ENCODE results near the gene ZSWIM4.

The ZSWIM4 gene

GRCh38 chr19:13804830-13805683 is 9.8 kb downstream of the ZSWIM4 start:
- Histone ChIP-seq H3K27ac (no peak overlapping the region), H3K4me3 (no peak overlapping the region)

DNA sequence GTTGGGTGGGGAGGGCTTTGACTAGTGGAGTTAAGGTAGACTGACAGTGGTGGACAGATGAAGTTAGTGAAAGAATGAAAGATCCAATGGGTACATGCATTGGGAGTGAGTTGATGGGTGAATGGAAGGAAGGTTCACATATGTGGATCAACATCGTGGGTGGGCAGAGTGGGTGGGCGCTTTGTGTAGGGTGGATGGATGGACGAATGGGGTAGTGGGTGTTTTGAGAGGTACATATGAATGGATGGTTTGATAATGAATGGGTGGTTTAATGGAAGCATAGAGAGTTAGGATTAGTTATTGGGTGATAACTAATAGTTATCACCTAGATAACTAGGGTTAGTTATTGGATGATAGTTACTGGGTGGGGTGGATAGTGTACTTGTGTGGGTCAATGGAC is 11.5 kb downstream of the ZSWIM4 start:
- H3K27ac ChIP-seq: no peak overlapping the region
- H3K4me3 ChIP-seq: no peak overlapping the region

DNA sequence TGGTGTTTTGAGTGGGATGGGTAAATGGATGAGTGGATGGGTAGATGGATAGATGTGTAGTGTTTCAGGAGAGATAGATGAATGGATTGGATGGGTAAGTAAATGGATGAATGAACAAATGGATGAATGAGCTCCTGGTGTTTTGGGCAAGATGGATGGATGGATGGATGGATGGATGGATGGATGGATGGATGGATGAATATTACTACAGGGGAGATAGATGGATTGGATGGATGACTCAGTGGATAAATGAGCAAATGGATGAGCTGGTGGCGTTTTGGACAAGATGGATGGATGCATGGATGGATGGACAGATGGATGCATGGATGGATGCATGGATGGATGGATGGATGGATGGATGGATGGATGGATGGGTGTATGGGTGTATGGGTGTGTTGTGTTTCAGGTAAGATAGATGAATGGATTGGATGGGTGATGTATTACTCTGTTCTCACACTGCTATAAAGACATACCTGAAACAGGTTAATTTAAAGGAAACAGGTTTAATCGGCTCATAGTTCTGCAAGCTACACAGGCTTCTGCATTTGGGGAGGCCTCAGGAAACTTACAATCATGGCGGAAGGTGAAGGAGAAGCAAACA is 12.3 kb downstream of the ZSWIM4 start:
- Histone ChIP-seq H3K27ac (no peak overlapping the region), H3K4me3 (no peak overlapping the region)

- Histone ChIP-seq H3K27ac (no peak overlapping the region), H3K4me3 (no peak overlapping the region)
These were observed 13.6 kb downstream of the ZSWIM4 start for GRCh38 chr19:13808856-13809255.

DNA sequence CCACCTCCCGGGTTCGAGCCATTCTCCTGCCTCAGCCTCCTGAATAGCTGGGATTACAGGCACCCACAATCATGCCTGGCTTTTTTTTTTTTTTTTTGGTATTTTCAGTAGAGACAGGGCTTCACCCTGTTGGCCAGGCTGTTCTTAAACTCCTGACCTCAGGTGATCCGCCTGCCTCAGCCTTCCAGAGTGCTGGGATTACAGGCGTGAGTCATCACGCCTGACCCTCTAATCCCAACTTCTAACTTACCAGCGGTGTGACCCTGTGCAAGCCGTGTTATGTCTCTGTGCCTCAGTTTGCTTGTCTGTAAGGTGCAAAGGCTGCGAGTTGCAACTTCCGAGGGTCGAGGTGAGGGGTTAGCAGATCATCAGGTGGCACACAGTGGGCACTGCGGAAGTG is 17.3 kb downstream of the ZSWIM4 start:
- no peak overlapping the region for H3K4me3 ChIP-seq
- H3K27ac ChIP-seq: no peak overlapping the region

DNA sequence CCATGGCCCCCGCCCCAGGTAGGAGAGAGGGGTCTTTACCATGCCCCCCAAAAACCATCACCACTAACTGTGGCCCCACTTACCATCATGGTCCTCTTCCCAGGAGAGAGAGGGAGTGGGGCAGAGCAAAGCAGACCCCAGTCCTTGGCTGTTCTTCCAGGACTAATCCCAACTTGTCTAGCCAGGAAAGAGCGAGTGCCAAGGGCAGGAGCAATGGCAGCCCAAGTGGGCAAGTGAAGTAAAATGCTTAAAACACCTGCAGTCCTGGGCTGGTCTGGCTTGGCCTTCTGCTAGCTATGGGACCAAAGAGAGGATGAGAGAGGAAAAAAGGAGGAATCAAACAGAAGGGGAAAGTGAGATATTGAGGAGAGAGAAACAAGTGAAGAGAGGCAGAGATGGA is 17.9 kb downstream of the ZSWIM4 start:
- Histone ChIP-seq H3K27ac (no peak overlapping the region), H3K4me3 (no peak overlapping the region)

- Histone ChIP-seq H3K27ac (no peak overlapping the region), H3K4me3 (no peak overlapping the region)
These were observed 19.3 kb downstream of the ZSWIM4 start for GRCh38 chr19:13814550-13814949.

GRCh38 chr19:13817018-13817614 is 21.9 kb downstream of the ZSWIM4 start:
- Histone ChIP-seq H3K27ac (peak overlapping the region in 2 of 21 experiments; percentile 4 to 12), H3K4me3 (peak overlapping the region in 3 of 7 experiments; percentile 4 to 18 (median 11))

GRCh38 chr19:13817615-13818371 is 22.6 kb downstream of the ZSWIM4 start:
- H3K27ac ChIP-seq: peak overlapping the region in 3 of 21 experiments; percentile 4 to 58 (median 12)
- peak overlapping the region in 3 of 7 experiments; percentile 4 to 18 (median 11) for H3K4me3 ChIP-seq

GRCh38 chr19:13819238-13819637 is 24.0 kb downstream of the ZSWIM4 start:
- Histone ChIP-seq H3K4me3 (no peak overlapping the region), H3K27ac (no peak overlapping the region)

DNA sequence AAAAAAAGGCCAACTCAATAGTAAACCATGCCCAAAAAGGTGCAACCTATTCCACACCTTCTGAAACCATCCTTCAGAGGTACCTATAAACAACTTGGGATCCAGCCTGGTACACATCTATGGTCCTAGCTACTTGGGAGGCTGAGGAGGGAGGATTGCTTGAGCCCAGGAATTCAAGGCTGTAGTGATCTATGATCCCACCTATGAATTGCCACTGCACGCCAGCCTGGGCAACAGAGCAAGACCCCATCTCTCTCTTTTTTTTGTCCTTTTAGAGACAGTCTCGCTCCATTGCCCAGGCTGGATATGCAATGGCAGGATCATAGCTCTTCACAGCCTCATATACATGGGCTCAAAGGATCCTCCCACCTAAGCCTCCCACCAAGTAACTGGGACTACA is 26.0 kb downstream of the ZSWIM4 start:
- H3K27ac ChIP-seq: no peak overlapping the region
- no peak overlapping the region for H3K4me3 ChIP-seq

GRCh38 chr19:13823256-13823655 is 28.0 kb downstream of the ZSWIM4 start:
- Histone ChIP-seq H3K27ac (peak overlapping the region in 1 of 21 experiments; percentile 30), H3K4me3 (no peak overlapping the region)

DNA sequence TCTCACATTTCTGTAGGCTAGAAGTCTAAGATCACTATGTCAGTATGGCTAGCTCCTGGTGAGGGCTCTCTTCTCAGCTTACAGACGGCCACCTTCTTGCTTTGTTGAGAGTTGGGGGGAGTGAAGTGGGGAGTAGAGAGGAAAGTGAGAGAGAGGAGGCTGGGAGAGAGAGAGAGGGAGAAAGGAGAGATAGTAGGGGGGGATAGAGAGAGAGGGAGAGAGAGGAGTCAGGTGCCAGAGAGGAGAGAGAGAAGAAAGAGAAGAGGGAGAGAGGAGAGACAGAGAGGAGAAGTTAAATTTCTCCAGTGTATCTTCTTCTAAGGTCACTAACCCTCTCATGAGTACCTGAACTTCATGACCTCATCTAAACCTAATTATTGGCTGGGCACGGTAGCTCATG is 28.7 kb downstream of the ZSWIM4 start:
- Histone ChIP-seq H3K27ac (no peak overlapping the region), H3K4me3 (no peak overlapping the region)

- Histone ChIP-seq H3K4me3 (no peak overlapping the region), H3K27ac (no peak overlapping the region)
These were observed 29.5 kb downstream of the ZSWIM4 start for GRCh38 chr19:13824703-13825102.

DNA sequence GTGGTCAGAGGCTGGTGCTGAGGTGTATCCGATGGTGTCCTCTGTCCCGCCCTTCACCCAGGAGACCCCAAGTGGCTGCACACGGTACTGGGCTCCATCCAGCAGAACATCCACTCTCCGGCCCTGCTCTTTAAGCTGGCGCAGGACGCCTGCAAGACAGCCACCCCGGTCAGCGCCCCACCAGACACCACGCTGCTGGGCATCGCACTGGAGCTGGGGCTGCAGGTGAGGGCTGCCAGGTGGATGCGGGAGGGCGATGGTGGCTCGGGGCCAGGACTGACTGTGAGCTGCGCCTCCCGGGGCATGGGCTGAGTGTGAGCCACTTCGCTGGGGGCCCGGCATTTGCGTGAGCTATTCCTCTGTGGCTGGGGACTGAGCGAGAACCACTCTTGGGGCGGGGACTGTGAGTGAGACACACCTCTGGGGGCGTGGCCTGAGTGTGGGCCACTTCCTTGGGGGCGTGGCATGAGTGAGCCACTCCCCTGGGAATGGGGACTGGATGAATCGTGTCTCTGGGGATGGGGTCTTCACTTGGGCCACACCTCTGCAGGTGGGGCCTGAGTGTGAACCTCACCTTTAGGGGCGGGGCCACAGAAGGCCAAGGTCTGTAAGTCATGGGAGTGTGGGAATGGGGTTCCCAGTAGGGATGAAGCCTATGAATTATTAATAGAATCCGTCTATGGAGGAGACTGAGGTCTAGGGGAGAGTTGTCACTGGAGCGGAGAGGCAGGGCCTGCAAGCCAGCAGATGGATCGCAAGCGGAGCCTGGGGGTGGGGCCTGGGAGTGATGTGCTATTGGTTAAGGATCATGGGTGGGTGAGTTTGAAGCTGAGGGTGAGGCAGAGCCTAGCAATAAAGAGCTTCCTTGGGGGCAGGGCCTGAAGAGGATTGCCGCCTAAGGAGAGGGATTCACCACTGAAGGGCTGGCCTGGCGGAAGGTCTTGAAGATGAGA is 30.5 kb downstream of the ZSWIM4 start:
- Histone ChIP-seq H3K4me3 (no peak overlapping the region), H3K27ac (no peak overlapping the region)

DNA sequence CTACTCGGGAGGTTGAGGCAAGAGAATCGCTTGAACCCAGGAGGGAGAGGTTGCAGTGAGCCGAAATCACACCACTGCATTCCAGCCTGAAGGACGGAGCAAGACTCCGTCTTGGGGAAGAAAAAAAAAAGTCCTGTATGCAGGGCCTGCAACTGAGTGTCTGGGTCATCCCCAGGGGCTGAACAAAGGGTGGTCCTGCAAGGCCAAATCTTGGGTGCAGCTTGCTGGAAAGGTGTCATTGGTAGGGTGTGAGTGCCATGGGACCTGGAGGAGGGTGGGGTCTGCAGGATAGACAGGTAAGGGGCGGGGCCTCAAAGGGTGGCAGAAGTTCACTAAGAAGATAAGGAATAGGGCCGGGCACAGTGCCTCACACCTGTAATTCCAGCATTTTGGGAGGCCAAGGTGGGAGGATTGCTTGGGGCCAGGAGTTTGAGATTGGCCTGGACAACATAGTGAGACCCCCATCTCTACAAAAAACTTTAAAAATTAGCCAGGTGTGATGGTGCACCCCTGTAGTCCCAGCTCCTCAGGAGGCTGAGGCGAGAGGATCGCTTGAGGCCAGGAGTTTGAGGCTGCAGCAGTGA is 31.5 kb downstream of the ZSWIM4 start:
- Histone ChIP-seq H3K4me3 (no peak overlapping the region), H3K27ac (no peak overlapping the region)

- Histone ChIP-seq H3K4me3 (no peak overlapping the region), H3K27ac (no peak overlapping the region)
These were observed 32.4 kb downstream of the ZSWIM4 start for GRCh38 chr19:13827656-13828055.

DNA sequence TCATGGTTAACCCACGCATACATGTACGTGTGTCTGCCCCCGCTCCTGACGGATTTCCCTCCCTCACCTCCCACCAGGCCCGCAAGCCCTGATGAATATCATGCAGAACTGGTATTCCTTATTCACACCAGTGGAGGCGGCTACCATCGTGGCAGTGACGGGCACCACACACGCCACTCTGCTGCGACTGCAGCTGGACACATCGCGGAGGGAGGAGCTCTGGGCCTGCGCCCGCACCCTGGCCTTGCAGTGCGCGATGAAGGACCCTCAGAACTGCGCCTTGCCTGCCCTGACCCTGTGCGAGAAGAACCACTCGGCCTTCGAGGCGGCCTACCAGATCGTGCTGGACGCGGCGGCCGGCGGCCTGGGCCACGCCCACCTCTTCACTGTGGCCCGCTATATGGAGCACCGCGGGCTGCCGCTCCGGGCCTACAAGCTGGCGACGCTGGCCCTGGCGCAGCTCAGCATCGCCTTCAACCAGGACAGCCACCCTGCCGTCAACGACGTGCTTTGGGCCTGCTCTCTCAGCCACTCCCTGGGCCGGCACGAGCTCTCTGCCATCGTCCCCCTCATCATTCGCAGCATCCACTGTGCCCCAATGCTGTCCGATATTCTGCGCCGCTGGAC is 35.0 kb downstream of the ZSWIM4 start:
- H3K27ac ChIP-seq: no peak overlapping the region

More for the DNA sequence above, 35.0 kb downstream of the ZSWIM4 start:
- no peak overlapping the region for H3K4me3 ChIP-seq

Data from skin epidermis (tissue), 12 donors.